ENCODE results near the gene AP3B2.

The AP3B2 gene

DNA sequence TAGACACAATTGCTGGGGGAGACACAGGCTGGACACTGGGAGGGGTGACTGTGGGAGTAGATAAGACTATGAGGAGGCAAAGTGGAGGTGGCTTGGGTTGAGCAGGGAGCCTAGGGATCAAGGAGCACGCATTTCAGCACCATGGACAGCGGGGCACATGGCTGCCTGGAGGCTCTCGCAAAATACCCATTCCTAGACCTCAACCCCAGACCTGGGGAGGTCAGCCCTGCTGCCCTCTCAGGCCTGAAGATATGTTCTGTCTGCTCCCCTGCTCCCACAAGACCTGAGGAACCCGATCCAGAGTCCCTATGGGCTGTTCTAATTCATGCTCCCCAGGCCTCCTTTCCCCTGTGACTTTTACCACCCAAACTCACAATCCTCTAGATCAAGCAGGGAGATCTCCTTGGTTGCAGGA, 46.5 kb downstream of the AP3B2 start:
- no peaks in the 10 kb centered on the region for H3K27me3 ChIP-seq
- no peak overlapping the region for H3K27ac ChIP-seq
- H3K4me3 ChIP-seq (ENCODE audit: low read depth in 1 of 2, low read length in 1 of 2), result no peak overlapping the region
- no peaks in the 10 kb centered on the region for H3K9me3 ChIP-seq
- H3K4me1 ChIP-seq (ENCODE audit: control insufficient read depth in 1 of 2, insufficient read depth in 1 of 2, low read depth in 1 of 2, low read length in 1 of 2), result no peaks in the 10 kb centered on the region
- TF ChIP-seq, protein P1, sequence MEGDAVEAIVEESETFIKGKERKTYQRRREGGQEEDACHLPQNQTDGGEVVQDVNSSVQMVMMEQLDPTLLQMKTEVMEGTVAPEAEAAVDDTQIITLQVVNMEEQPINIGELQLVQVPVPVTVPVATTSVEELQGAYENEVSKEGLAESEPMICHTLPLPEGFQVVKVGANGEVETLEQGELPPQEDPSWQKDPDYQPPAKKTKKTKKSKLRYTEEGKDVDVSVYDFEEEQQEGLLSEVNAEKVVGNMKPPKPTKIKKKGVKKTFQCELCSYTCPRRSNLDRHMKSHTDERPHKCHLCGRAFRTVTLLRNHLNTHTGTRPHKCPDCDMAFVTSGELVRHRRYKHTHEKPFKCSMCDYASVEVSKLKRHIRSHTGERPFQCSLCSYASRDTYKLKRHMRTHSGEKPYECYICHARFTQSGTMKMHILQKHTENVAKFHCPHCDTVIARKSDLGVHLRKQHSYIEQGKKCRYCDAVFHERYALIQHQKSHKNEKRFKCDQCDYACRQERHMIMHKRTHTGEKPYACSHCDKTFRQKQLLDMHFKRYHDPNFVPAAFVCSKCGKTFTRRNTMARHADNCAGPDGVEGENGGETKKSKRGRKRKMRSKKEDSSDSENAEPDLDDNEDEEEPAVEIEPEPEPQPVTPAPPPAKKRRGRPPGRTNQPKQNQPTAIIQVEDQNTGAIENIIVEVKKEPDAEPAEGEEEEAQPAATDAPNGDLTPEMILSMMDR (IDR thresholded peaks at IDR 0.05), result no peak
- H3K36me3 ChIP-seq, result no peaks in the 10 kb centered on the region

DNA sequence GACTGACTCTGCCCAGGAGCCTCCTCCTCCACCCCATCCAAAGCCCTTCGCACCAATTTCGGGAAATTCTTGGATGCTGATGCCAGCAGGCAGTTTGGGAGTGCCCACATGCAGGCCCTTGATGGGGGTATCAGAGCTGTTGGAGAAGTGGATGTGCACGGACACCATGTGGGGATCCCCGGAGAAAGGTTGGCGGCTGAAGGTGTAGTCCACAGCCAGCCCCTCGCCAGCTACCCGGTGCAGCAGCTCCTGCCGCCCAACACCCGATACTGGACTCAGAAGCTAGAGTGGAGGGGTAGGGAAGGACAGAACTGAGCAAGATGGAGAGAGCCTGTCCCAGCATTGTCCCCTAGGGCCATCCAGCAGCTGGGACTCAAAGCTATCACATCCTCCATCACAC, 47.0 kb downstream of the AP3B2 start:
- Histone ChIP-seq H3K27me3 (no peaks in the 10 kb centered on the region), H3K9me3 (no peaks in the 10 kb centered on the region), H3K4me1 (ENCODE audit: control insufficient read depth in 1 of 2, insufficient read depth in 1 of 2, low read depth in 1 of 2, low read length in 1 of 2) (no peaks in the 10 kb centered on the region), H3K36me3 (no peaks in the 10 kb centered on the region), H3K27ac (no peak overlapping the region), H3K4me3 (ENCODE audit: low read depth in 1 of 2, low read length in 1 of 2) (no peak overlapping the region)
- TF ChIP-seq, protein P1 (IDR thresholded peaks at IDR 0.05), result no peak

DNA sequence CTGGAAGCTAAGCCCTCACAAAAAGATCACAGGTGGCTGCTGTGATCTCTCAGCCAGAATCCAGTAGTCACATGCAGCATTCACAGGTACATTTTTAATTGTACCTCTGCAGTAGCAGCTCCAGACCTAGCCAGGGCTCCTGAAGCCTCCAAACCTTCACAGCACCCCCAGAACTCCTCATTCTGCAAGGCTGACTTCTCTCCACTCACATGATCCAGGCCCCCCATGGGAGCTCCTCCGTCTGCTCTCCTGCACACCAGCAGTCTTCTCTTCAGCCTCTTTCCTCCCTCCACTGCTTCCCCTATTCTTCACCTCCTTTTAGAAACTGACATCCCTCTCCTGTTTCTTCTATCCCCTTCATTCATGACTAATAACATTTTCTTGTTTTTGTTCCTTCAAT, 49.3 kb downstream of the AP3B2 start:
- Histone ChIP-seq H3K4me1 (ENCODE audit: control insufficient read depth in 1 of 2, insufficient read depth in 1 of 2, low read depth in 1 of 2, low read length in 1 of 2) (no peaks in the 10 kb centered on the region), H3K9me3 (no peaks in the 10 kb centered on the region), H3K27me3 (no peaks in the 10 kb centered on the region), H3K4me3 (ENCODE audit: low read depth in 1 of 2, low read length in 1 of 2) (no peak overlapping the region), H3K27ac (no peak overlapping the region), H3K36me3 (no peaks in the 10 kb centered on the region)
- TF ChIP-seq, protein P1 (IDR thresholded peaks at IDR 0.05), result no peak

DNA sequence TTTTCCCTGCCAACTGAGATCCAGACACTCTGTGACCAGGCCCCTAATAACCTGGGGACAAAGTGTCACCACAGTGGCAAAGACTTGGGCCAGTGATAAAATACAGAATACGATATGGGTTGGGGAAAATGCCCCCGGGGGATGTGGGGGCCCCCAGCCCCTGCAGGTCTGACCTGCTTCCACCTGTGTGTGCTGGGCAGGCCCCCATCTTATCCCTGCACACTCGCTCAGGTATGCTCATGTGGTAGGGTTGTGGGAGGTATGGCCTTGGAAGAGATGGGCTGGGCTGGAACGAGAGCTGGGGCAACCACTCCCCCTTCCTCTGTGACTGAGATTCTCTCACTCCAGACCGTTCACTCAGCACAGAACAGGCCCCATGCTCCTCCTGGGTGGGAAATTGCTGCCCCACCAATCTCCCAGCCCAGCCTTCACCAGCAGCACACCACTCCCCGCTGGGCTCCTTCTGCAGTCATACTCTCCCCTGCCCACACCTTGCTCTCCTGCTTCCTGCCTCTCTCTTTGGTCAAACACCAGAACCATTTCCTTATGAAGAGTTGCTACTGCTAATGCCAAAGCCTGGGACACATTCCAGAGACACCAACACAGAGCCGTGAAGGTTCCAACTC, 52.9 kb downstream of the AP3B2 start:
- Histone ChIP-seq H3K4me1 (ENCODE audit: control insufficient read depth in 1 of 2, insufficient read depth in 1 of 2, low read depth in 1 of 2, low read length in 1 of 2) (no peaks in the 10 kb centered on the region), H3K27me3 (peaks cover 24% of the 10 kb centered on the region), H3K9me3 (no peaks in the 10 kb centered on the region), H3K36me3 (no peaks in the 10 kb centered on the region), H3K4me3 (ENCODE audit: low read depth in 1 of 2, low read length in 1 of 2) (no peak overlapping the region), H3K27ac (no peak overlapping the region)
- TF ChIP-seq, protein P1 (IDR thresholded peaks at IDR 0.05), result no peak

DNA sequence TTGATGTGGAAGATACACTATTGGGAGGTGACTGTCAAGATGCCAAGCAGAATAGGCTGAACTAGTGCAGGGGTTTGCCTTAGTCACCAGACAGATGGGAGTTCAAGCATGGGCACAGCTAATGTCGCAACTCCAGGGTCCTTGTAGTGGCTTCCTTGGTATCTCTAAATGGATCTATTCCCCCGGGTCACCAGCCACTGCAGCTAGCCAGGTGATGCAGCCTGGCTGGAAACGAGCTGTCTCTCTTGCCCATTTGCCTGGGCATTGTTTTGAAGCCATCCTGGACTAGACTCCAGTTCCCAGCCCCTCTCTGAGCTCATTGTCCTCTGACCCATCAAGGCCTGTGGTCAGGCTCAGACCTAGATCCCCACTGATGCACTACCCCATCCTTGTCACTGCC, 54.1 kb downstream of the AP3B2 start:
- H3K4me1 ChIP-seq (ENCODE audit: control insufficient read depth in 1 of 2, insufficient read depth in 1 of 2, low read depth in 1 of 2, low read length in 1 of 2), result no peaks in the 10 kb centered on the region
- H3K27me3 ChIP-seq, result peaks cover 35% of the 10 kb centered on the region
- H3K36me3 ChIP-seq, result no peaks in the 10 kb centered on the region
- H3K27ac ChIP-seq, result no peak overlapping the region
- H3K4me3 ChIP-seq (ENCODE audit: low read depth in 1 of 2, low read length in 1 of 2), result no peak overlapping the region
- H3K9me3 ChIP-seq, result no peaks in the 10 kb centered on the region
- TF ChIP-seq, protein P1 (IDR thresholded peaks at IDR 0.05), result no peak

Data from neutrophil (primary cell).